HEK293T (cell line): ENCODE measurements around the gene ARHGAP27.

Experiments
- ARNT ChIP-seq: fragments of 450-650 bp; IDR thresholded peaks from 2 replicates; pipeline ENCODE4 v1.6.1; 2017; ENCODE audit warnings: mild to moderate bottlenecking
- BHLHE40 ChIP-seq: fragments of 450-650 bp; IDR thresholded peaks from 2 replicates; pipeline ENCODE4 v1.6.1; 2016; ENCODE audit warnings: mild to moderate bottlenecking, moderate library complexity, borderline replicate concordance
- CTBP1 ChIP-seq: fragments of 450-650 bp; IDR thresholded peaks from 2 replicates; pipeline ENCODE4 v1.6.1; 2016; ENCODE audit warnings: borderline replicate concordance
- ELF4 ChIP-seq: fragments of 450-650 bp; IDR thresholded peaks from 2 replicates; pipeline ENCODE4 v1.6.1; 2017; ENCODE audit warnings: antibody characterized with exemption
- FOXA1 ChIP-seq: fragments of 450-650 bp; IDR thresholded peaks from 2 replicates; pipeline ENCODE4 v1.6.1; 2016; ENCODE audit warnings: mild to moderate bottlenecking
- FOXM1 ChIP-seq: fragments of 450-650 bp; IDR thresholded peaks from 2 replicates; pipeline ENCODE4 v1.6.1; 2017; ENCODE audit warnings: mild to moderate bottlenecking, borderline replicate concordance
- HDGF ChIP-seq: fragments of 450-650 bp; IDR thresholded peaks from 2 replicates; pipeline ENCODE4 v1.6.1; 2017; ENCODE audit warnings: antibody characterized with exemption, borderline replicate concordance
- NFRKB ChIP-seq: fragments of 450-650 bp; IDR thresholded peaks from 2 replicates; pipeline ENCODE4 v1.6.1; 2016; ENCODE audit warnings: mild to moderate bottlenecking, moderate library complexity
- SP1 ChIP-seq: fragments of 450-650 bp; IDR thresholded peaks from 2 replicates; pipeline ENCODE4 v1.6.1; 2017
- SUZ12 ChIP-seq: fragments of 450-650 bp; IDR thresholded peaks from 2 replicates; pipeline ENCODE4 v1.6.1; 2016; ENCODE audit warnings: mild to moderate bottlenecking
- TARDBP ChIP-seq: fragments of 450-650 bp; IDR thresholded peaks from 2 replicates; pipeline ENCODE4 v1.6.1; 2016
- ZNF384 ChIP-seq: fragments of 450-650 bp; IDR thresholded peaks from 2 replicates; pipeline ENCODE4 v1.6.1; 2016
- TF ChIP-seq, protein P1 (sequence below): fragments of 450-650 bp; IDR thresholded peaks from 2 replicates; pipeline ENCODE4 v1.6.1; 2016

DNA sequence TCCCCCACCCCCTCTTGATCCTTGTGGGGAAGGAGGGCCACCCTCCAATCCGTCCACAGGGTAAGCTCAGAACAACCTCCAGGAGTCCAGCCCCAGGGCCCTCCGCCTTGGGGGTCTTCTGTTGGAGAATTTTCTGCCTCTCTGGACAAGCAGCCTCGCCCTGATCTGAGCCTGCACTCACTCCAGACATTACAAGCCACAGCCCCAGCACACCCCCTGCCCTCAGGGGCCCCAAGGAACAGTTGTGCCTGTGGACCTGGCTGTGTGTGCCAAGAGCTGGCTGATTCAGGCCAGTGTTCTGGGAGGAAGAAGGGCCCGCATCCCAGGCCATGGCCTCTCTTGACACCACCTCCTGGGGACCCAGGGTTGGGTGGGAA, 477 bp upstream of the ARHGAP27 start:
- TF ChIP-seq ARNT (no peak), BHLHE40 (no peak), TARDBP (no peak), SP1 (no peak), SUZ12 (no peak), HDGF (no peak), FOXA1 (no peak), CTBP1 (no peak), FOXM1 (no peak), ZNF384 (no peak), NFRKB (no peak), ELF4 (no peak)
- TF ChIP-seq, protein P1, sequence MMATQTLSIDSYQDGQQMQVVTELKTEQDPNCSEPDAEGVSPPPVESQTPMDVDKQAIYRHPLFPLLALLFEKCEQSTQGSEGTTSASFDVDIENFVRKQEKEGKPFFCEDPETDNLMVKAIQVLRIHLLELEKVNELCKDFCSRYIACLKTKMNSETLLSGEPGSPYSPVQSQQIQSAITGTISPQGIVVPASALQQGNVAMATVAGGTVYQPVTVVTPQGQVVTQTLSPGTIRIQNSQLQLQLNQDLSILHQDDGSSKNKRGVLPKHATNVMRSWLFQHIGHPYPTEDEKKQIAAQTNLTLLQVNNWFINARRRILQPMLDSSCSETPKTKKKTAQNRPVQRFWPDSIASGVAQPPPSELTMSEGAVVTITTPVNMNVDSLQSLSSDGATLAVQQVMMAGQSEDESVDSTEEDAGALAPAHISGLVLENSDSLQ, result no peak
